ENCODE results near the gene GATA5. TPM values are rescaled to one million over a fixed set of nuclear protein-coding genes. Genes with fewer than 3 reads are reported as not detected.
A peak's percentile ranks its signal among the peaks of the same experiment; 100 is the strongest.

Gene GATA5
- polyA plus RNA-seq, 1 of the 3 experiments (the other 2 are of a cell fraction) = not detected

- TF ChIP-seq USF2 (IDR thresholded peaks at IDR 0.05; ENCODE audit: borderline replicate concordance, low read depth, low read length) = no peak
- TF ChIP-seq TAF1 (IDR thresholded peaks at IDR 0.05; ENCODE audit: borderline replicate concordance, low read depth, low read length) = no peak
- TF ChIP-seq JUND (IDR thresholded peaks at IDR 0.05) = no peak
- TF ChIP-seq RAD21 (IDR thresholded peaks at IDR 0.05; ENCODE audit: low read length) = no peak
- no peak for TF ChIP-seq SMC3 (IDR thresholded peaks at IDR 0.05; ENCODE audit: low read depth, low read length)
- TF ChIP-seq POLR2AphosphoS5 (IDR thresholded peaks at IDR 0.05; ENCODE audit: low read depth, low read length) = no peak
Measured at GRCh38 chr20:62415354-62416111, 60.3 kb downstream of the GATA5 start (continued).

GRCh38 chr20:62413896-62414481, 61.8 kb downstream of the GATA5 start:
- Histone ChIP-seq H3K27ac (ENCODE audit: low read depth in 2 of 2, low read length in 1 of 2) (no peak overlapping the region), H3K36me3 (replicated peaks in 1 of 2; ENCODE audit: control insufficient read depth in 1 of 2, insufficient read depth in 2 of 2, low read length in 1 of 2) (no peaks in the 10 kb centered on the region), H3K4me1 (ENCODE audit: control insufficient read depth in 1 of 2, insufficient read depth in 2 of 2, low read depth in 1 of 2, low read length in 1 of 2) (peaks cover 0 to 19% of the 10 kb centered on the region in 2 experiments; a peak in 1 of 4 replicates), H3F3A (replicated peaks; ENCODE audit: insufficient read depth) (no peaks in the 10 kb centered on the region), H3K79me2 (ENCODE audit: insufficient read depth) (no peaks in the 10 kb centered on the region), H3K4me2 (no peak overlapping the region), H2AFZ (ENCODE audit: low read depth) (no peak overlapping the region), H3K27me3 (ENCODE audit: insufficient read depth) (no peaks in the 10 kb centered on the region), H4K20me1 (ENCODE audit: insufficient read depth) (no peaks in the 10 kb centered on the region), H3K9me2 (no peaks in the 10 kb centered on the region), H3K9me3 (no peaks in the 10 kb centered on the region), H3K4me3 (ENCODE audit: low read depth in 2 of 2, low read length in 1 of 2) (no peak overlapping the region), H3K9ac (no peak overlapping the region)
- ChIA-PET CTCF (interaction anchor here (0.8 to 1.3 kb wide), 7 partner anchors 12 to 203 kb away, joined by 3 to 5 read pairs (median 3); partner anchors contain the start of gene RBBP8NL), POLR2A (no interaction called here)
- WGBS (ENCODE audit: low lambda C conversion rate) = 33% methylated on average over 3 of the region's 22 CpGs
- DNase-seq = peak; percentile 66
- TF ChIP-seq CTCF (IDR thresholded peaks at IDR 0.05) (peak; percentile 27; the same call in 1 of the 2 replicates), MEF2A (IDR thresholded peaks at IDR 0.05; ENCODE audit: borderline replicate concordance, low read depth) (no peak), EP300 (IDR thresholded peaks at IDR 0.05; ENCODE audit: borderline replicate concordance in 1 of 2, low read depth in 1 of 2, low read length in 1 of 2) (no peak), TEAD4 (IDR thresholded peaks at IDR 0.05; ENCODE audit: borderline replicate concordance, insufficient read depth) (no peak), RCOR1 (IDR thresholded peaks at IDR 0.05; ENCODE audit: low read length) (no peak), RFX5 (IDR thresholded peaks at IDR 0.05; ENCODE audit: low read length) (no peak), USF2 (IDR thresholded peaks at IDR 0.05; ENCODE audit: borderline replicate concordance, low read depth, low read length) (no peak)

Other genes with a start within 250 kb of the GATA5 start
- 17.7 and 18.7 TPM in 2 replicates for gene OSBPL2, start 237.5 kb downstream of the GATA5 start, polyA plus RNA-seq (2012; rRNA removed)
- 137 and 142 TPM in 2 replicates for gene ADRM1, start 173.0 kb downstream of the GATA5 start, polyA plus RNA-seq (2012; rRNA removed)
- 16.1 and 27.2 TPM in 2 replicates for gene LAMA5, start 108.7 kb downstream of the GATA5 start, polyA plus RNA-seq (2012; rRNA removed)
- gene RPS21, start 88.9 kb downstream of the GATA5 start, polyA plus RNA-seq (2012; rRNA removed) = 11,376 and 16,625 TPM in 2 replicates
- 4.2 and 4.8 TPM in 2 replicates for gene CABLES2, start 68.7 kb downstream of the GATA5 start, polyA plus RNA-seq (2012; rRNA removed)
- not detected in 2 replicates for gene RBBP8NL, start 48.5 kb downstream of the GATA5 start, polyA plus RNA-seq (2012; rRNA removed)
- 0.33 and 0.36 TPM in 2 replicates for gene SLCO4A1, start 166.5 kb upstream of the GATA5 start, polyA plus RNA-seq (2012; rRNA removed)
- gene NTSR1, start 232.8 kb upstream of the GATA5 start, polyA plus RNA-seq (2012; rRNA removed) = 3.1 and 8.2 TPM in 2 replicates